ENCODE measurements around the gene SORCS2. TPM values are rescaled to one million over a fixed set of nuclear protein-coding genes. Genes with fewer than 3 reads are reported as not detected.

The SORCS2 gene
- total and polyA plus RNA-seq, 2 of the 4 experiments (the other 2 are of a cell fraction) = 0.36 to 0.62 TPM

DNA sequence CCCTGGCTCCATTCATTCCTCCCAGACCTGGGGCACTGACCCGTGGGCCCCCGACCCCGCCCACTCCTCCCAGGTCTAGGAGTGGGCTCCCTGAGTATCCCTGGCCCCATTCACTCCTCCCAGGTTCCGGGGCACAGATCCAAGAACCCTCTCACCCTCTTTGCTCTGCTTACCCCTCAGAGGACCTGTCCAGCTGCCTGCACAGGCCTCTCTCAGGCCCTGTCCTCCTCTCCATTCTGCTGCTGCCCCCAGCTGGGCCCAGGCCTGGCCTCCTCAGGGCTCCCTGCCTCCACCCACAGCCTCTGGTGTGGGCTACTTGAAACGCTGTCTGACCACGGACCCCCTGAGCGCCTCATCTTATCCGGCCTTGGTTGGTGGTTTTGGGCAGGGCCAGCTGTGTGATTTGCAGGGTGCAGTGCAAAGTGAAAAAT, 460.1 kb downstream of the SORCS2 start:
- intact Hi-C loops (cut with micrococcal nuclease) = no loop called here
- Histone ChIP-seq H3K36me3 (ENCODE audit: control insufficient read depth, insufficient read depth, low read length) (no peaks in the 10 kb centered on the region), H3K4ac (ENCODE audit: low read depth, low read length) (no peak overlapping the region), H3K18ac (ENCODE audit: low read depth, low read length) (no peak overlapping the region), H2BK15ac (ENCODE audit: low read depth, low read length) (no peak overlapping the region; the same call in 2 of the 3 replicates), H2AK9ac (replicated peaks; ENCODE audit: low read depth, low read length, poor library complexity) (peak overlapping the region; percentile 0), H2AFZ (replicated peaks; ENCODE audit: low read length, poor library complexity) (no peak overlapping the region), H3K27me3 (ENCODE audit: control insufficient read depth, insufficient read depth, low read length) (no peaks in the 10 kb centered on the region; the same call in 1 of the 2 replicates), H3K4me3 (ENCODE audit: insufficient read depth, low read depth, low read length) (no peak overlapping the region), H2BK120ac (ENCODE audit: low read depth, low read length) (peak overlapping the region; percentile 34; the same call in 1 of the 2 replicates), H3K9me3 (ENCODE audit: control insufficient read depth, insufficient read depth, low read length) (no peaks in the 10 kb centered on the region), H4K91ac (ENCODE audit: insufficient read depth, low read depth, low read length) (no peak overlapping the region), H3K4me2 (ENCODE audit: low read depth, low read length) (no peak overlapping the region), H3K79me1 (ENCODE audit: low read depth in 1 of 2, low read length in 2 of 2) (no peaks in the 10 kb centered on the region), H3K9ac (ENCODE audit: low read depth, low read length) (no peak overlapping the region), H3K9me1 (ENCODE audit: insufficient read depth, low read length) (peaks cover 14% of the 10 kb centered on the region), H3K14ac (replicated peaks; ENCODE audit: low read depth, low read length) (no peak overlapping the region), H3K23ac (ENCODE audit: low read depth, low read length) (no peak overlapping the region), H2BK5ac (ENCODE audit: low read depth, low read length, poor library complexity, severe bottlenecking) (no peak overlapping the region), H3K56ac (ENCODE audit: extremely low read depth, insufficient read depth, low read length) (no peak overlapping the region), H3K4me1 (ENCODE audit: control insufficient read depth, insufficient read depth, low read length) (peaks cover 15% of the 10 kb centered on the region), H4K8ac (ENCODE audit: low read depth in 2 of 2, low read length in 2 of 2) (no peak overlapping the region), H2BK20ac (ENCODE audit: low read depth, low read length) (no peak overlapping the region), H4K5ac (ENCODE audit: low read depth, low read length) (no peak overlapping the region), H4K20me1 (ENCODE audit: insufficient read depth, low read length) (no peaks in the 10 kb centered on the region; the same call in 1 of the 2 replicates), H3K27ac (ENCODE audit: insufficient read depth, low read length) (no peak overlapping the region), H2AK5ac (ENCODE audit: low read depth, low read length) (no peak overlapping the region)
- ChIA-PET CTCF (no interaction called here), POLR2A (ENCODE audit: unreplicated experiment) (interaction anchor here (0.6 kb wide), 1 partner anchor 159 kb away, joined by 3 read pairs; no protein-coding TSS in a partner anchor)
- no peak for TF ChIP-seq CHD1 (IDR thresholded peaks at IDR 0.05; ENCODE audit: low read depth, low read length)
- TF ChIP-seq, protein P1, sequence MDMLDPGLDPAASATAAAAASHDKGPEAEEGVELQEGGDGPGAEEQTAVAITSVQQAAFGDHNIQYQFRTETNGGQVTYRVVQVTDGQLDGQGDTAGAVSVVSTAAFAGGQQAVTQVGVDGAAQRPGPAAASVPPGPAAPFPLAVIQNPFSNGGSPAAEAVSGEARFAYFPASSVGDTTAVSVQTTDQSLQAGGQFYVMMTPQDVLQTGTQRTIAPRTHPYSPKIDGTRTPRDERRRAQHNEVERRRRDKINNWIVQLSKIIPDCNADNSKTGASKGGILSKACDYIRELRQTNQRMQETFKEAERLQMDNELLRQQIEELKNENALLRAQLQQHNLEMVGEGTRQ (IDR thresholded peaks at IDR 0.05; ENCODE audit: low read depth, low read length) = no peak
- TF ChIP-seq BHLHE40 (IDR thresholded peaks at IDR 0.05; ENCODE audit: low read depth, low read length) = no peak
- TF ChIP-seq NFE2L2 (IDR thresholded peaks at IDR 0.05; ENCODE audit: low read depth, low read length) = no peak
- no peak for TF ChIP-seq RAD21 (IDR thresholded peaks at IDR 0.05; ENCODE audit: low read length)
- TF ChIP-seq, protein P2, sequence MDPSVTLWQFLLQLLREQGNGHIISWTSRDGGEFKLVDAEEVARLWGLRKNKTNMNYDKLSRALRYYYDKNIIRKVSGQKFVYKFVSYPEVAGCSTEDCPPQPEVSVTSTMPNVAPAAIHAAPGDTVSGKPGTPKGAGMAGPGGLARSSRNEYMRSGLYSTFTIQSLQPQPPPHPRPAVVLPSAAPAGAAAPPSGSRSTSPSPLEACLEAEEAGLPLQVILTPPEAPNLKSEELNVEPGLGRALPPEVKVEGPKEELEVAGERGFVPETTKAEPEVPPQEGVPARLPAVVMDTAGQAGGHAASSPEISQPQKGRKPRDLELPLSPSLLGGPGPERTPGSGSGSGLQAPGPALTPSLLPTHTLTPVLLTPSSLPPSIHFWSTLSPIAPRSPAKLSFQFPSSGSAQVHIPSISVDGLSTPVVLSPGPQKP (IDR thresholded peaks at IDR 0.05; ENCODE audit: borderline replicate concordance, low read depth, low read length) = no peak
- TF ChIP-seq CEBPB (IDR thresholded peaks at IDR 0.05; ENCODE audit: low read depth, low read length) = no peak
- TF ChIP-seq MXI1 (IDR thresholded peaks at IDR 0.05; ENCODE audit: borderline replicate concordance, low read depth, low read length) = no peak
- no peak for TF ChIP-seq MAFK (IDR thresholded peaks at IDR 0.05; ENCODE audit: low read depth, low read length)
- no peak for TF ChIP-seq FOS (IDR thresholded peaks at IDR 0.05; ENCODE audit: low read depth, low read length)
- no peak for TF ChIP-seq RFX5 (IDR thresholded peaks at IDR 0.05; ENCODE audit: low read depth, low read length)
- TF ChIP-seq, protein P3, sequence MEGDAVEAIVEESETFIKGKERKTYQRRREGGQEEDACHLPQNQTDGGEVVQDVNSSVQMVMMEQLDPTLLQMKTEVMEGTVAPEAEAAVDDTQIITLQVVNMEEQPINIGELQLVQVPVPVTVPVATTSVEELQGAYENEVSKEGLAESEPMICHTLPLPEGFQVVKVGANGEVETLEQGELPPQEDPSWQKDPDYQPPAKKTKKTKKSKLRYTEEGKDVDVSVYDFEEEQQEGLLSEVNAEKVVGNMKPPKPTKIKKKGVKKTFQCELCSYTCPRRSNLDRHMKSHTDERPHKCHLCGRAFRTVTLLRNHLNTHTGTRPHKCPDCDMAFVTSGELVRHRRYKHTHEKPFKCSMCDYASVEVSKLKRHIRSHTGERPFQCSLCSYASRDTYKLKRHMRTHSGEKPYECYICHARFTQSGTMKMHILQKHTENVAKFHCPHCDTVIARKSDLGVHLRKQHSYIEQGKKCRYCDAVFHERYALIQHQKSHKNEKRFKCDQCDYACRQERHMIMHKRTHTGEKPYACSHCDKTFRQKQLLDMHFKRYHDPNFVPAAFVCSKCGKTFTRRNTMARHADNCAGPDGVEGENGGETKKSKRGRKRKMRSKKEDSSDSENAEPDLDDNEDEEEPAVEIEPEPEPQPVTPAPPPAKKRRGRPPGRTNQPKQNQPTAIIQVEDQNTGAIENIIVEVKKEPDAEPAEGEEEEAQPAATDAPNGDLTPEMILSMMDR (conservative IDR thresholded peaks at IDR 0.05; ENCODE audit: low read depth, low read length) = no peak
- TF ChIP-seq RCOR1 (IDR thresholded peaks at IDR 0.05; ENCODE audit: insufficient replicate concordance, low read length) = no peak
- TF ChIP-seq MAZ (IDR thresholded peaks at IDR 0.05; ENCODE audit: borderline replicate concordance, low read depth, low read length) = no peak
- no peak for TF ChIP-seq POLR2A (IDR thresholded peaks at IDR 0.05; ENCODE audit: low read depth, low read length)
- no peak for TF ChIP-seq SMC3 (IDR thresholded peaks at IDR 0.05; ENCODE audit: low read depth, low read length)
- ATAC-seq (ENCODE audit: low read depth) = no peak
- in situ Hi-C loops (cut with MboI; ENCODE audit: low sequenced_read_pairs) = no loop called here
- DNase-seq = no peak
- dilution Hi-C loops (cut with HindIII; ENCODE audit: low sequenced_read_pairs, unreplicated experiment) = no loop called here
- 67% methylated on average over 3 of the region's 8 CpGs; no CpG with 5 or more reads in 1 of the 2 experiments for WGBS, 2 experiments (ENCODE audit: extremely low coverage in 2 of 2, insufficient read length in 1 of 2)
- no TSS peak for BruUV-seq (replicated peaks)
